Effector memory CD8-positive, alpha-beta T cell (primary cell): ENCODE results near the gene SUPT7L.
"Not testable (repeated sequence)": the region's sequence is repeated elsewhere in the genome, so short reads cannot be mapped to it uniquely, and the experiment has no call there.

Experiments used
- ATAC-seq: fragments of 150-1000 bp; cut with Tn5 transposase; replicated peaks from 2 replicates; pipeline ENCODE4 v1.10.0; 2021; ENCODE audit warnings: mild to moderate bottlenecking, moderate library complexity
- DNase-seq, 3 experiments: peaks; one replicate each; pipeline ENCODE4 v3.0.0; 2021
- H3K27ac Mint-ChIP-seq, 2 donors: one replicate each; pipeline ENCODE4 v1.8.0; 2022; ENCODE audit warnings: mild to moderate bottlenecking in 2 of 2, mixed read lengths in 2 of 2, moderate library complexity in 2 of 2
- H3K27me3 Mint-ChIP-seq, 2 donors: one replicate each; pipeline ENCODE4 v1.8.0; 2022; ENCODE audit warnings: mixed read lengths in 2 of 2
- H3K36me3 Mint-ChIP-seq: one replicate; pipeline ENCODE4 v1.8.0; 2022; ENCODE audit warnings: mild to moderate bottlenecking, moderate library complexity, mixed read lengths; ENCODE audit not compliant: insufficient read depth
- H3K4me1 Mint-ChIP-seq, 2 donors: one replicate each; pipeline ENCODE4 v1.8.0; 2022; ENCODE audit warnings: low read depth in 2 of 2, mixed read lengths in 2 of 2
- H3K4me3 Mint-ChIP-seq, 2 donors: one replicate each; pipeline ENCODE4 v1.8.0; 2022; ENCODE audit warnings: mild to moderate bottlenecking in 2 of 2, mixed read lengths in 2 of 2, moderate library complexity in 2 of 2
- H3K9me3 Mint-ChIP-seq, 2 donors: one replicate each; pipeline ENCODE4 v1.8.0; 2022; ENCODE audit warnings: mixed read lengths in 2 of 2

SUPT7L gene

DNA sequence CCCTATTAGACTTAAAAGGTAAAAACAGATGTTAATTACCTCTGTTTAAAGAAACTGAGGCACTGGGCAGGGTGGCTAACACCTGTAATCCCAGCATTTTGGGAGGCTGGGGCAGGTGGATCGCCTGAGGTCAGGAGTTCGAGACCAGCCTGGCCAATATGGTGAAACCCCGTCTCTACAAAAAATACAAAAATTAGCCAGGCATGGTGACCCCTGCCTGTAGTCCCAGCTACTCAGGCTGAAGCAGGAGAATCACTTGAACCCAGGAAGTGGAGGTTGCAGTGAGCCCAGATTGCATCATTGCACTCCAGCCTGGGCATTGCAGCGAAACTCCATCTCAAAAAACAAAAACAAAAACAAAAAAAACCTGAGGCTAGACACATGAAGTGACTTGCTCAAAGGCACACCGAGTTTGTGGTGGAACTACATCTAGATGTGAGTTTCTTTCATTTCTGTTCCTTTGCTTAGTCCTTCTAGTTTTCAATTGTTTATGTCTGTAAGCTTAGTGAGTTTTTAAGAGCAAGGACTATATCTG, 41.0 kb upstream of the SUPT7L start:
- peaks cover 0 to 1% of the 10 kb centered on the region in 2 donors for H3K4me1 Mint-ChIP-seq
- H3K4me3 Mint-ChIP-seq: no peak overlapping the region
- H3K9me3 Mint-ChIP-seq: no peaks in the 10 kb centered on the region
- no peaks in the 10 kb centered on the region for H3K27me3 Mint-ChIP-seq
- no peak for ATAC-seq
- DNase-seq: no peak
- no peak overlapping the region for H3K27ac Mint-ChIP-seq
- no peaks in the 10 kb centered on the region for H3K36me3 Mint-ChIP-seq

DNA sequence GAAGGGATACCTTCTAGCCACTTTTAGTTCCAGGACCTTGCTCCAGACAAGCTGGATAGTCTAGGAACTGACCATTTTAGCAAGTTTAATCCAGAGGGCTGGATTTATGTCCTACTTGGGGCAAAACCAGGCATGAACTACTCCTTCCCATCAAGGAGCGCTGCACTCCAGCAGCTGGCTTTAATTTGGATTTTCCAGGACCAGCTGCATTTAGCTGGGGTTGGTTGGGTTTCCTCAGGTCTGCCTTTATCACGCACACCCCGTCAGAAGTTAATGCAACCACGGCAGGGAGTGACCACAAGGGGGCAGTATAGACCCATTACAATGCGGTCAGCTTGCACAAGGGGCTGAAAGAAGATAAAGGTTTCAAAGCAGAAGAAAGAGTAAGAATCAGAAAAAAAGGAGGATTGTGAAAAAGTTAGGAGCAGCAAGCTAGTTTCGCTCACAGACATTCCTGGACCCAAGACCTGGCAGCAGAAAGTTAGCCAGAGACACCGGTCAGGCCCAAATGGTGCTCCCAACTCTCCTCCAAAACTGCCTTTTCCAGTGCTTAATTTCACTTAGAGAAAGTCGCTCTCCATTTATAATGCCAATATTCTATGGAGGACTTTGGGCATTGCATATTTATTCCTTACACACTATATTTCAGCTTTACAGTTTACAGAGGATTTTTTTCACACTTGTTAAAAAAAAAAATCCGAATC, 40.4 kb upstream of the SUPT7L start:
- no peaks in the 10 kb centered on the region for H3K27me3 Mint-ChIP-seq
- H3K36me3 Mint-ChIP-seq: no peaks in the 10 kb centered on the region
- ATAC-seq (peak; percentile 96), DNase-seq (peak; percentile 81 to 85 (median 81))
- no peak overlapping the region for H3K4me3 Mint-ChIP-seq
- no peaks in the 10 kb centered on the region for H3K9me3 Mint-ChIP-seq
- H3K4me1 Mint-ChIP-seq: peaks cover 0 to 1% of the 10 kb centered on the region in 2 donors
- H3K27ac Mint-ChIP-seq: no peak overlapping the region

DNA sequence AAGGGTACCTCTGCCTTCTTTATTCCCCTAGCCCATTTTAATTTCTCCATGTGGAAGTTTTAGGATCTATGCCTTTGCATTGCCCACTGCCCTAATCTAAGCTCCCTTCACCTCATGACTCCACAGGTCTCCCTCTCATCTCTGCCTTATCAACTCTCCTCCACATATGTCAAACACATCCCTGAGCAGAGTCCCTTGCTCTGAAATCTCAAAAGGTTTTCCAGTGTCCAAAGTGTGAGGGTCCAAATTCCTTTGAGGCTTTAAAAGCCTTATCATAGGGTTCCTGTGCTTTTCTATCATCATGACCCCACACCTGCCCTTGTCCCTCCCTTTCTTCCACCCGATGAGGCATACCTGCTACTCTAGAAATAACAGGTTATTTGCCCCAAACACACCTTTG, 38.9 kb upstream of the SUPT7L start:
- no peak overlapping the region for H3K4me3 Mint-ChIP-seq
- H3K27me3 Mint-ChIP-seq: no peaks in the 10 kb centered on the region
- peaks cover 0 to 1% of the 10 kb centered on the region in 2 donors for H3K4me1 Mint-ChIP-seq
- no peak overlapping the region for H3K27ac Mint-ChIP-seq
- DNase-seq: no peak
- peaks cover 6% of the 10 kb centered on the region for H3K36me3 Mint-ChIP-seq
- H3K9me3 Mint-ChIP-seq: no peaks in the 10 kb centered on the region
- no peak for ATAC-seq

DNA sequence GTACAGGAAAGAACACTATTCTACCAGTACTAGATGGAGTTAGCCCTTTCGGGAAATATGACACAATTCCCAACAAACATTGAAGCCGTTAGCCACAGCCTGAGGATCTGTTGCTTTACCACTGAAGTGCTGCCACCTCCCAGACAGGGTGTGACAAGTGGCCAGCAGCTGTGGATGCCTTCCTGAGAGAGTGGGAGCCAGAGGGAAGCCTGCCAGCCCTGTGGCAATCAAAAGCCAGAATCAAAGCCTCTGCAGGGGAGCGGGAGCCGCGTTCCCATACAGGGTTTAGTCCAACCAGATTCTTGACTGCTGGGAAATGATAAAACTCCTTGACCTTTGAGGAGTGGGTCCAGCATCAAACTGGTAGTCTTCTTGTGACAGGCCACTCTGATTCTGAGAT, 38.3 kb upstream of the SUPT7L start:
- ATAC-seq: no peak
- H3K4me3 Mint-ChIP-seq: no peak overlapping the region
- H3K27me3 Mint-ChIP-seq: no peaks in the 10 kb centered on the region
- peaks cover 6% of the 10 kb centered on the region for H3K36me3 Mint-ChIP-seq
- no peaks in the 10 kb centered on the region for H3K9me3 Mint-ChIP-seq
- DNase-seq: no peak
- peaks cover 0 to 1% of the 10 kb centered on the region in 2 donors for H3K4me1 Mint-ChIP-seq
- H3K27ac Mint-ChIP-seq: no peak overlapping the region

DNA sequence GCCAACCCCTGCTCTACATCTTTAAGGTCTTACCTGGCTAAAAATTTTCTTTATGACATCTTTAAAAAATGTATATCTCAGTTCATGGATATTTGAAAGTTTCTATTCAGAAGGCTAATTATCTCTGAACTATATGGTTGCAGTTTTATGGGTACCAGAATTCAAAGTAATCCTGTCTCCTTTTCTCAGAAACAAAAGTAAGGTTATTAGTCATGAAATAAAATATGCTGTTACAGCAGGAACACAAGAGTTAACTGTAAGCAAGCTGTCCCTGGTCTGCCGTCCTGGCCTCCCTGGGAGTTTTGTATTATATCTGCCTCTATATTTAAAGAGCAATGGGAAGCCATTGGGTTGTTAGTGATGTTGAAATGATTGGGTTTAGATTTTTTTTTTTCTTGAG, 34.2 kb upstream of the SUPT7L start:
- DNase-seq (no peak), ATAC-seq (no peak)
- Mint-ChIP-seq H3K36me3 (peaks cover 38% of the 10 kb centered on the region), H3K27ac (no peak overlapping the region), H3K4me1 (no peaks in the 10 kb centered on the region), H3K27me3 (no peaks in the 10 kb centered on the region), H3K9me3 (no peaks in the 10 kb centered on the region), H3K4me3 (no peak overlapping the region)

DNA sequence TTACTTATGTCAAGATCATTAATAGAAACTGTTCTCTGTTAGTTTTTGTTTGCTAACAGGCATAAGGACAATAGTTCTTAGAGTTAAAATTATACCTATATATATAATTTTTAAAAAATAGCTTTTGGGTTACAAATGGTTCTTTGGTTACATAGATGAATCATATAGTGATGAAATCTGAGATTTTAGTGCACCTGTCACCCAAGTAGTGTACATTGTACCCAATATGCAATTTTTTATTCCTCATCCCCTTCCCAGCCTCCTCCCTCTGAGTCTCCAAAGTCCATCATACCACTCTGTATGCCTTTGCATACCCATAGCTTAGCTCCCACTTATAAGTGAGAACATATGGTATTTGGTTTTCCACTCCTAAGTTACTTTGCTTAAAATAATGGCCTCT, 26.6 kb upstream of the SUPT7L start:
- Mint-ChIP-seq H3K9me3 (no peaks in the 10 kb centered on the region), H3K4me3 (no peak overlapping the region), H3K27ac (no peak overlapping the region), H3K36me3 (peaks cover 31% of the 10 kb centered on the region), H3K27me3 (no peaks in the 10 kb centered on the region), H3K4me1 (peaks cover 6 to 15% of the 10 kb centered on the region in 2 donors)
- ATAC-seq (no peak), DNase-seq (no peak)

DNA sequence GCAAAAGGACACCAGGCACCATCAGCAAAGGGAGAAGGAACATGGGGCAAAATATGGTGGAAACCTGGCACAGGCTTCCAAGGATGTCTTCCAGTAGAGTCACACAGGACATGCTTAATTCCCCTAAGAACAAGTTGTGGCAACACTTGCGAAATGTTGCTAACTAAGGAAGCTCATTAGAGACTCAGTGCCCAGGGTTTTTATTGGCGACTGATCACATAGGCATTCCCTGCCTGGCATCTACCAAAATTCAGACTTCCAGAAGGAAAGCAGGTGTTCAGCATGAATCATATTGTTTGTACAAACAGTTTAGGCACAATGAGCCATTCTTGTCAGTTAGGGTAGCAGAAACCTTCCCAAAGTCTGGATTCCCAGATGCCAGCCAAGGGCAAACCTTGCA, 26.0 kb upstream of the SUPT7L start:
- no peak overlapping the region for H3K4me3 Mint-ChIP-seq
- no peak for DNase-seq
- ATAC-seq: no peak
- no peaks in the 10 kb centered on the region for H3K9me3 Mint-ChIP-seq
- H3K27me3 Mint-ChIP-seq: no peaks in the 10 kb centered on the region
- H3K4me1 Mint-ChIP-seq: peaks cover 12 to 21% of the 10 kb centered on the region in 2 donors
- H3K36me3 Mint-ChIP-seq: peaks cover 26% of the 10 kb centered on the region
- peak overlapping the region in 1 of 2 donors; percentile 23 for H3K27ac Mint-ChIP-seq

DNA sequence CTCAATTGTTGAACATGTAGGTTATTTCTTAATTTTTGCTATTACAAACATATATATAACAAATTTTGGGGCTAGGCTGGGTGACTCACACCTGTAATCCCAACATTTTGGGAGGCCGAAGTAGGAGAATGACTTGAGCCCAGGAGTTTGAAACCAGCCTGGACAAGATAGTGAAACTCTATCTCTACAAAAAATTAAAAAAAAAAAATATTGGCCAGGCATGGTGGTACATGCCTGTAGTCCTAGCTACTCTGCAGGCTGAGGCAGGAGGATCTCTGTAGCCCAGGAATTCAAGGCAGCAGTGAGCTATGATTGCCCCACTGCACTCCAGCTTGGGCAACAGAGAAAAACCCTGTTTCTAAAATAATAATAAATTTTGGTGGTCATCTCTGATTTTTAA, 23.8 kb upstream of the SUPT7L start:
- Mint-ChIP-seq H3K27ac (peak overlapping the region; percentile 23 to 35), H3K27me3 (no peaks in the 10 kb centered on the region), H3K36me3 (peaks cover 17% of the 10 kb centered on the region), H3K4me1 (peaks cover 22 to 33% of the 10 kb centered on the region in 2 donors), H3K9me3 (no peaks in the 10 kb centered on the region), H3K4me3 (no peak overlapping the region)
- ATAC-seq (no peak), DNase-seq (no peak)

DNA sequence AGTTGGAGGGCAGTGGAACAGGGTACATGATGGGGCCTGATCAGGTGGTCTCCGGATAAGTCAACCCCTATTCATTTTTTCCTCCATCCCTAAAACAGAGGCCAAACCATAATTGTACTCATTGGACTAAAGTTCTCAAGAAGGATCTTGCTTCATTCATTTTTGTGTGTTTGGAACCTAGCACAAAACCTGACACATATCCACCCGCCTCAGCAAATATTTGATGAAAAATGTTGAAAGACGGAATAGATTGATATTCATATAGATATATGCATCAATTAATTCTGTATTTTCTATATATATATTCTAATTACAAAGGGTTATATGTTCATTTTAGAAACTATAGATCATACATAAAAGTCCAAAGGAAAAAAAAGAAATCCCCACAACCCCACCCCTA, 22.2 kb upstream of the SUPT7L start:
- Mint-ChIP-seq H3K36me3 (peaks cover 12% of the 10 kb centered on the region), H3K9me3 (no peaks in the 10 kb centered on the region), H3K27ac (peak overlapping the region; percentile 16 to 67), H3K27me3 (no peaks in the 10 kb centered on the region), H3K4me3 (peak overlapping the region in 1 of 2 donors; percentile 39), H3K4me1 (peaks cover 22 to 24% of the 10 kb centered on the region in 2 donors)
- DNase-seq: no peak
- no peak for ATAC-seq

DNA sequence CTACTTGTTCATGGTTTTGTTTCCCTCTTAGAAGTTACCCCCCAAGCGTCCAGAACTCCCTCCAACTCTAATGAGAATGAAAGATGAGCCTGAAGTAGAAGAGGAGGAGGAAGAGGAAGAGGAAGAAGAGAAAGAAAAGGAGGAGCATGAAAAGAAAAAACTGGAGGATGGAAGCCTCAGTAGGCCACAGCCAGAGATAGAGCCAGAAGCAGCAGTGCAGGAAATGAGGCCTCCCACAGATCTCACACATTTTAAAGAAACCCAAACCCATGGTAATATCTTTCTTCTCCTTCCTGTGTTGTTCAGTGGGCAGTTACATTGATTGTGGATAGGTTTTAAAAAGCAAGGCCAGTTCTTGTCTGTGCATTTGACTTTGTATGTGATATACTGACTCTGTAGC, 21.6 kb upstream of the SUPT7L start:
- DNase-seq: peak; percentile 11 to 18 (median 12)
- Mint-ChIP-seq H3K4me1 (peaks cover 22 to 24% of the 10 kb centered on the region in 2 donors), H3K27ac (peak overlapping the region; percentile 16 to 67)

DNA sequence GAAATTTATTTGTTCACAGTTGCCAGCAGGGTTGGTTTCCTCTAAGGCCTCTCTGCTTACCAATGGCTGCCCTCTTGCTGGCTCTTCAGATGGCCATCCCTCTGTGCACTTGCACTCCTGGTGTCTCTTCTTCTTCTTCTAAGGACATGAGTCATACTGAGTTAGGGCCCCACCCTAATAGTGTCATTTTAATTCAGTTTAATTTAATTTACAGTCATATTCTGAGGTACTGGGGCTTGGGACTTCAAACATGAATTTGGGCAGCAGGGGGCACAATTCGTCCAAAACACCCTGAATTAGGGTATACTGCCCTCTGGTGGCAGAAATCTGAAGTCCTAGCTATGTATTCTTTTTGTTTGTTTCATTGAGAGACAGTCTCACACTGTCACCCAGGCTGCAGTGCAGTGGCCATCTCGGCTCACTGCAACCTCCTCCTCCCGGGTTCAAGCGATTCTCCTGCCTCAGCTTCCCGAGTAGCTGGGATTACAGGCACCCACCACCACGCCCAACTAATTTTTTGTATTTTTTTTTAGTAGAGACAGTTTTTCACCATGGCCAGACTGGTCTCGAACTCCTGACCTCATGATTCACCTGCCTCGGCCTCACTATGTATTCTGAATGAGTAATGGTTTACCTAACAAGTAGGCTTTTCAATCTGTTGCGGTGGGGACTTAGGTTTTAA, 20.1 kb upstream of the SUPT7L start:
- Mint-ChIP-seq H3K36me3 (peaks cover 21% of the 10 kb centered on the region), H3K27me3 (no peaks in the 10 kb centered on the region), H3K4me1 (peaks cover 22 to 24% of the 10 kb centered on the region in 2 donors), H3K4me3 (peak overlapping the region; percentile 36 to 62), H3K27ac (peak overlapping the region; percentile 78), H3K9me3 (no peaks in the 10 kb centered on the region)
- peak; percentile 79 for ATAC-seq
- DNase-seq: peak; percentile 92 to 96 (median 95)

More for the DNA sequence above, 21.6 kb upstream of the SUPT7L start:
- peaks cover 12% of the 10 kb centered on the region for H3K36me3 Mint-ChIP-seq
- H3K4me3 Mint-ChIP-seq: peak overlapping the region; percentile 39 to 58
- peak; percentile 85 for ATAC-seq
- H3K27me3 Mint-ChIP-seq, H3K9me3 Mint-ChIP-seq: not testable (repeated sequence)

DNA sequence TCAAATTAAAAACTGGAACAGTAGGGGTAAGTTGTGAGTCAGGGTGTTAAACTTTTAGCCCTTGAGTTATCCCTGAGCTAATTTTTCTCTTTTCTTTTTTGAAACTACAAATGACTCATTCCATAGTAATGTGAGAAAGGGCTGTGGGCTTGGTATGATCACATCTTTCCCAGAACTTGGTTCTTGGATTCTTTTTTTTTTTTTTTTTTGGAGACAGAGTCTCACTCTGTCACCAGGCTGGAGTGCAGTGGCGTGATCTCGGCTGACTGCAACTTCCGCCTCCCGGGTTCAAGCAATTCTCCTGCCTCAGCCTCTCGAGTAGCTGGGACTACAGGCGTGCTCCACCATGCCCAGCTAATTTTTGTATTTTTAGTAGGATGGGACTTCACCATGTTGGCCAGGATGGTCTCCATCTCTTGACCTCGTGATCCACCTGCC, 18.9 kb upstream of the SUPT7L start:
- Mint-ChIP-seq H3K36me3 (peaks cover 30% of the 10 kb centered on the region), H3K4me1 (peaks cover 22 to 24% of the 10 kb centered on the region in 2 donors), H3K27ac (peak overlapping the region in 1 of 2 donors; percentile 10)
- ATAC-seq, H3K9me3 Mint-ChIP-seq, DNase-seq, H3K4me3 Mint-ChIP-seq, H3K27me3 Mint-ChIP-seq: not testable (repeated sequence)

DNA sequence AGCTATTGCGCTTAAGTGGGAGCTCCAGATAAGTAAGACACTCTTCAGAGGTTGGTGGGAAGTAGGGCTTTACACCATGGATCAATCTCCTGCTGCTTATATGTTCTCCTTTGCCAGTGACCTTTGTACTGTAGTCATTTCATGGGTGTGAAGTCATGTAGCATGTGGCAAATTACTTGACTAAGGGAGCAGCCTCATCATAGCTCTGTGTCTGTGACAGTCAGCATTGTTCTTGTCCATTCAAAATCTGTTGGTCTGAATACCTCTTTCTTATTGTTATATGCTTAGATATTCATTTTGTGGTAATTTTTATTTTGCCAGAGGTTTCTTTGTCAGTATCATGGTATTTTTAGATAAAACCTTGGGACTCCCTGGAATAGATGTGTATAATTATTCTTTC, 18.4 kb upstream of the SUPT7L start:
- Mint-ChIP-seq H3K27me3 (no peaks in the 10 kb centered on the region), H3K36me3 (peaks cover 33% of the 10 kb centered on the region), H3K27ac (peak overlapping the region in 1 of 2 donors; percentile 10), H3K4me1 (peaks cover 22 to 24% of the 10 kb centered on the region in 2 donors), H3K4me3 (no peak overlapping the region), H3K9me3 (no peaks in the 10 kb centered on the region)
- no peak for DNase-seq
- no peak for ATAC-seq

DNA sequence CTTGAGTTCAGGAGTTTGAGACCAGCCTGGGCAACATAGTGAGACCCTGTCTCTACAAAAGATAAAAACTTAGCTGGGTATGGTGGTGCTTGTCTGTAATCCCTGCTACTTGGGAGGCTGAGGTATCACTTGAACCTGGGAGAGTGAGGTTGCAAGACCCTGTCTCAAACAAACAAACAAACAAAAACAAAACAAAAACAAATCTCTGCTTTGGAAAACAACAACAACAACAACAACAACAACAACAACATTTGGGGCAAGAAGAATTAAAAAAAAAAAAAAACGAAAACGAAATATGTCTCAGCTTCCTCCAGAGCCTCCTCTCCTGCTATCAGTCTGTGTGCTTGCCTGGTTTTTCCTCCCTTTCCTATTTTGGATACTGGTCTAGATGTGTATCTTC, 17.2 kb upstream of the SUPT7L start:
- DNase-seq (no peak), ATAC-seq (no peak)

More for the DNA sequence above, 17.2 kb upstream of the SUPT7L start:
- H3K27ac Mint-ChIP-seq: peak overlapping the region; percentile 2 to 61
- peaks cover 21 to 23% of the 10 kb centered on the region in 2 donors for H3K4me1 Mint-ChIP-seq
- H3K27me3 Mint-ChIP-seq: no peaks in the 10 kb centered on the region
- no peaks in the 10 kb centered on the region for H3K9me3 Mint-ChIP-seq
- H3K36me3 Mint-ChIP-seq: peaks cover 46% of the 10 kb centered on the region
- H3K4me3 Mint-ChIP-seq: no peak overlapping the region
